Pancreas (tissue), 10 donors: Measurements from ENCODE around the gene NKD2. TPM values are rescaled to one million over a fixed set of nuclear protein-coding genes. Genes with fewer than 3 reads are reported as not detected.
A peak's percentile ranks its signal among the peaks of the same experiment; 100 is the strongest.

Experiments
- ATAC-seq, 4 donors: fragments of 200-7000 bp; cut with Tn5 transposase; one replicate each; pipeline versions ENCODE4 v1.8.0 to v1.9.1; 2020; ENCODE audit warnings: mild to moderate bottlenecking in 4 of 4, moderate library complexity in 4 of 4
- DNase-seq, 6 donors: peaks; one replicate each; pipeline ENCODE4 v3.0.0-alpha.2; 2020
- FAIRE-seq: peaks from 2 replicates; lab custom pipeline; 2012; peaks lifted over from hg19 to GRCh38; lab: Jason Lieb, UNC
- H3K27ac ChIP-seq, 4 donors: fragments of 200-600 bp; sonication (generic); 1 replicate in 3 of 4; 2 replicates in 1 of 4; pipeline versions ENCODE4 v1.5.0 to v1.8.0; 2020
- H3K27me3 ChIP-seq, 4 donors: fragments of 200-600 bp; one replicate each; pipeline ENCODE4 v1.8.0; 2021
- H3K36me3 ChIP-seq, 3 donors: fragments of 200-600 bp; sonication (generic) in 1 of 3; one replicate each; pipeline versions ENCODE4 v1.5.0 to v1.8.0; 2020 to 2021
- H3K4me1 ChIP-seq, 3 donors: fragments of 200-600 bp; one replicate each; pipeline ENCODE4 v1.8.0; 2021
- H3K4me3 ChIP-seq, 4 donors: fragments of 200-600 bp; sonication (generic) in 2 of 4; one replicate each; pipeline versions ENCODE4 v1.5.0 to v1.8.0; 2020 to 2021
- H3K9me3 ChIP-seq, 4 donors: fragments of 200-600 bp; one replicate each; pipeline ENCODE4 v1.8.0; 2021
- WGBS, 2 donors: extraction: QIAGEN DNeasy Blood & Tissue Kit; methylation state at CpG; one replicate each; pipeline ENCODE4 v1.1.7; 2013; 5-methylcytosine and 5-hydroxymethylcytosine counted together
- intact Hi-C, 3 donors: fragments of 100-400 bp; cut with DNase I; formaldehyde crosslinking; loops; one replicate each; pipeline versions ENCODE4 v1.11.1 to v1.14.2; 2022
- polyA plus RNA-seq, 2 donors: library from polyadenylated mRNA; stranded (reverse); fragments of 200-250 nt; gene quantifications; one replicate each; pipeline ENCODE4 v1.2.3, GENCODE V29; 2013
- total RNA-seq, 6 donors: library from RNA; stranded (reverse); fragmentation: NEBNext Ultra II Directional in 4 of 6; extraction: Animal tissue kit (Norgen Biotek cat#: 25700) in 4 of 6; gene quantifications; one replicate each; pipeline versions ENCODE4 v1.2.1 to v1.2.4, GENCODE V29; 2021 to 2023
- TF ChIP-seq, protein P1 (sequence below), 4 donors: fragments of 200-600 bp; sonication (generic) in 3 of 4; IDR thresholded peaks; one replicate each; pipeline versions ENCODE4 v1.5.0 to v1.8.0; 2021; ENCODE audit warnings: antibody characterized with exemption in 4 of 4
- donor health status: healthy with polysubstance abuse.
- donor health status: DM: no; HTN: no; CAD: no; lungs with moderate emphysema.
- donor health status: DM: no; HTN: no; CAD: no.
- donor health status: control.
- donor health status: control.
- donor health status: Bipolar disorder and iron deficiency.
- donor health status: DM: yes; HTN: yes; CAD: no.
- donor health status: DM: no; HTN: no; CAD: no.
- donor health status: DM: no; HTN: no; CAD: no.
- donor health status: DM: yes; HTN: yes; CAD: no.

The NKD2 gene
- total and polyA plus RNA-seq, 8 donors = 1.8 to 18.6 (median 4.3) TPM

DNA sequence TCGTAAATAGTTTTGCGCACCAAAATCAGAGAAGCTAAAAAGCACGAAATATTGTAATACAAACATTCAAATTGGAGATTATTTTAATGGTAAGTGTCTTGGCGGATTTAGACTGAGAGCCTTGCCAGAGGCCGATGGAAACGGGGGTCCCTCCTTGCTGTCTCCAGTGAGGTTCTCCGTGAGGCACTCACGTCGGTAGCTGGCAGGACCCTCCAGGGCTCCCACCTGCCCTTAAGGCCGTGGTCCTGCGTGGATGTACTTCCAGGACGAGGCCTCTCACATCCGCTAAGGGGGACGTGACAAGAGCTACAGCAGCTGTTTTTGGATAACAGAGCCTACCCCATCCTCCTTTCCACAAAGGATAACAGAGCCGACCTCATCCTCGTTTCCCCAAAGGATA lies 7.9 kb downstream of the NKD2 start:
- TF ChIP-seq, protein P1, sequence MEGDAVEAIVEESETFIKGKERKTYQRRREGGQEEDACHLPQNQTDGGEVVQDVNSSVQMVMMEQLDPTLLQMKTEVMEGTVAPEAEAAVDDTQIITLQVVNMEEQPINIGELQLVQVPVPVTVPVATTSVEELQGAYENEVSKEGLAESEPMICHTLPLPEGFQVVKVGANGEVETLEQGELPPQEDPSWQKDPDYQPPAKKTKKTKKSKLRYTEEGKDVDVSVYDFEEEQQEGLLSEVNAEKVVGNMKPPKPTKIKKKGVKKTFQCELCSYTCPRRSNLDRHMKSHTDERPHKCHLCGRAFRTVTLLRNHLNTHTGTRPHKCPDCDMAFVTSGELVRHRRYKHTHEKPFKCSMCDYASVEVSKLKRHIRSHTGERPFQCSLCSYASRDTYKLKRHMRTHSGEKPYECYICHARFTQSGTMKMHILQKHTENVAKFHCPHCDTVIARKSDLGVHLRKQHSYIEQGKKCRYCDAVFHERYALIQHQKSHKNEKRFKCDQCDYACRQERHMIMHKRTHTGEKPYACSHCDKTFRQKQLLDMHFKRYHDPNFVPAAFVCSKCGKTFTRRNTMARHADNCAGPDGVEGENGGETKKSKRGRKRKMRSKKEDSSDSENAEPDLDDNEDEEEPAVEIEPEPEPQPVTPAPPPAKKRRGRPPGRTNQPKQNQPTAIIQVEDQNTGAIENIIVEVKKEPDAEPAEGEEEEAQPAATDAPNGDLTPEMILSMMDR (IDR thresholded peaks at IDR 0.05) = no peak
- no peaks in the 10 kb centered on the region for H3K9me3 ChIP-seq
- ATAC-seq (no peak), DNase-seq (peak in 2 of 6 donors; percentile 4 to 30), FAIRE-seq (no peak)
- H3K4me1 ChIP-seq = no peaks in the 10 kb centered on the region
- intact Hi-C loops = no loop called here
- WGBS, 2 donors = 71 to 77% methylated on average over 16 of the region's 16 CpGs
- H3K4me3 ChIP-seq = no peak overlapping the region
- no peaks in the 10 kb centered on the region for H3K36me3 ChIP-seq
- no peaks in the 10 kb centered on the region for H3K27me3 ChIP-seq
- H3K27ac ChIP-seq = no peak overlapping the region

GRCh38 chr5:1017056-1017455 lies 8.5 kb downstream of the NKD2 start:
- intact Hi-C loops = no loop called here
- no peaks in the 10 kb centered on the region for H3K27me3 ChIP-seq
- H3K27ac ChIP-seq = no peak overlapping the region
- 60 to 73% methylated on average over 12 of the region's 12 CpGs for WGBS, 2 donors
- peak in 2 of 6 donors; percentile 11 to 60 for DNase-seq
- H3K4me3 ChIP-seq = no peak overlapping the region
- no peak for ATAC-seq
- TF ChIP-seq, protein P1 (IDR thresholded peaks at IDR 0.05) = no peak
- H3K36me3 ChIP-seq = no peaks in the 10 kb centered on the region
- no peak for FAIRE-seq
- no peaks in the 10 kb centered on the region for H3K9me3 ChIP-seq
- no peaks in the 10 kb centered on the region for H3K4me1 ChIP-seq

DNA sequence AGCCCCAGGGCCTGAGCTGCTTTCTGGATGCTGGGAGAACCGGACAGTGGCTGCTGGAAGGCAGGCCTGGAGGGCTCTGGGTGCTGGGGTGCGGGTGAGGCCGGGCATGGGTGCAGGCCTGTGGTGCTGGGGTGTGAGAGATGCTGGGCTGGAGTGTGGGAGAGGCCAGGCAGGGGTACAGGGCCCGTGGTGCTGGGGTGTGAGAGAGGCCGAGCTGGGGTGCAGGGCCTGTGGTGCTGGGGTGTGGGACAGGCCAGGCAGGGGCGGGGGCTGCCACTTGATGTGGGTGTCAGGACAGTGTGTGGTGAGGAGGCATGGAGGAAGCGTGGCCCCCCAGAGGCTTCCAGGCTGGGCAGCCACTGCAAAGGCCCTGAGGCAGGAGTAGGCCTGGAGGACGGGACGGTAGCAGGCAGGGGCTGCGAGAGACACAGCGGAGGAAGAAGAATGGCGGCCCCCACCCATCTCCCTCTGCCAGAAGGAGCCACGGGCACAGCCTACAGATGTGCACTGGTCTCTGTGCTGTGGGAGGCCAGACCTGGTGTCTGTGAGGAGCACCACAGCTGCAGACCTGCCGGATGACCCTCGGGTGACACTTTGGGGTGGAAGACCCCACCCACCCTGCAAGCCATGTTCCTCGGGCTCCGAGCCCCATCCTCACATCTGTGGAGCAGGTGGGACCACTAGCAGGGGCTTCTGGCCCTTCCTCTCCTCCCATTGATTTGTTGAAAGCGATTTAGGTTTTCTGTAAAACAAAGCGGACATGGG lies 9.3 kb downstream of the NKD2 start:
- TF ChIP-seq, protein P1 (IDR thresholded peaks at IDR 0.05) = no peak
- no peak overlapping the region for H3K4me3 ChIP-seq
- FAIRE-seq (no peak), ATAC-seq (no peak), DNase-seq (peak in 3 of 6 donors; percentile 14 to 59 (median 44))
- no peaks in the 10 kb centered on the region for H3K36me3 ChIP-seq
- H3K27me3 ChIP-seq = no peaks in the 10 kb centered on the region
- 84 to 92% methylated on average over 19 of the region's 19 CpGs for WGBS, 2 donors
- H3K4me1 ChIP-seq = no peaks in the 10 kb centered on the region
- H3K27ac ChIP-seq = no peak overlapping the region
- intact Hi-C loops = no loop called here
- H3K9me3 ChIP-seq = no peaks in the 10 kb centered on the region

DNA sequence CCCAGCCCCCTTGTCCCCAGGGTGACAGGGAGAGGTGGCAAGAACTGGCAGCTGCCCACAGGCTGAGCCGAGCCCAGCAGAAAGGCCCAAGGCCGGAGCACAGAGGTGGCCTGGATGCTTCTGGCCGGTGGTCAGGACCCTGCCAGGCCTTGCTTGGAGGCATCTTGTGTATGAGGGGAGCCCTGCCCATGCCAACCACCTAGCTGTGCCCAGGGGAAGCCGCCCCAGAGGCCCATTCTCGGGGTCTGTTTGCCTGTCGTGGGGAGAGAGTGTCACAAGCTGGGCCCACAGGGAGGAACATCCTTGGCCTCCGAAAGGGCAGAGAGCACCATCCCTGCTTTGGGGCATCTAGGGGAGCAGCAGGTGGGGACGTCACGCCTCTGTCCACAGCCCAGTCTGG lies 10.0 kb downstream of the NKD2 start:
- ATAC-seq (no peak), DNase-seq (peak in 3 of 6 donors; percentile 25 to 60 (median 48)), FAIRE-seq (no peak)
- Histone ChIP-seq H3K4me3 (no peak overlapping the region), H3K27ac (no peak overlapping the region), H3K27me3 (no peaks in the 10 kb centered on the region), H3K36me3 (no peaks in the 10 kb centered on the region), H3K9me3 (no peaks in the 10 kb centered on the region), H3K4me1 (no peaks in the 10 kb centered on the region)
- 77 to 82% methylated on average over 9 of the region's 9 CpGs for WGBS, 2 donors
- intact Hi-C loops = no loop called here
- TF ChIP-seq, protein P1 (IDR thresholded peaks at IDR 0.05) = no peak
